Heart left ventricle (tissue), 16 donors: ENCODE measurements around the gene CRIP2. TPM values are rescaled to one million over a fixed set of nuclear protein-coding genes. Genes with fewer than 3 reads are reported as not detected.

Experiments used
- ATAC-seq, 4 donors: fragments of 200-7000 bp; cut with Tn5 transposase; one replicate each; pipeline ENCODE4 v1.9.1; 2020 to 2022; ENCODE audit warnings: moderate library complexity in 4 of 4, mild to moderate bottlenecking in 3 of 4, moderate number of reproducible peaks in 1 of 4
- DNase-seq, 5 donors: peaks; one replicate each; pipeline ENCODE4 v3.0.0-alpha.2; 2020
- H3K27ac ChIP-seq, 12 donors: fragments of 200-600 bp; sonication (generic) in 4 of 12; one replicate each; pipeline versions ENCODE4 v1.5.0 to v1.8.0; 2016 to 2022; ENCODE audit warnings: mild to moderate bottlenecking in 2 of 12
- H3K27me3 ChIP-seq, 9 donors: fragments of 200-600 bp; sonication (generic) in 2 of 9; one replicate each; pipeline versions ENCODE4 v1.5.1 to v1.8.0; 2016 to 2022; ENCODE audit warnings: mild to moderate bottlenecking in 3 of 9
- H3K36me3 ChIP-seq, 9 donors: fragments of 200-600 bp; sonication (generic) in 2 of 9; one replicate each; pipeline versions ENCODE4 v1.5.0 to v1.8.0; 2018 to 2022; ENCODE audit warnings: mild to moderate bottlenecking in 2 of 9
- H3K4me1 ChIP-seq, 12 donors: fragments of 200-600 bp; sonication (generic) in 4 of 12; one replicate each; pipeline versions ENCODE4 v1.5.0 to v1.8.0; 2016 to 2022; ENCODE audit warnings: mild to moderate bottlenecking in 3 of 12
- H3K4me3 ChIP-seq, 12 donors: fragments of 200-600 bp; sonication (generic) in 4 of 12; one replicate each; pipeline versions ENCODE4 v1.5.0 to v1.8.0; 2017 to 2022; ENCODE audit warnings: mild to moderate bottlenecking in 9 of 12, moderate library complexity in 4 of 12
- H3K9me3 ChIP-seq, 12 donors: fragments of 200-600 bp; sonication (generic) in 4 of 12; one replicate each; pipeline versions ENCODE4 v1.5.0 to v1.8.0; 2016 to 2022; ENCODE audit warnings: mild to moderate bottlenecking in 1 of 12
- CTCF ChIP-seq, 12 donors: fragments of 200-600 bp; sonication (generic) in 4 of 12; IDR thresholded peaks; one replicate each; pipeline versions ENCODE4 v1.5.0 to v1.8.0; 2018 to 2022; ENCODE audit warnings: antibody characterized with exemption in 12 of 12, mild to moderate bottlenecking in 5 of 12
- POLR2A ChIP-seq, 2 donors: fragments of 450-650 bp; IDR thresholded peaks; one replicate each; pipeline ENCODE4 v1.6.1; 2017; ENCODE audit warnings: antibody characterized with exemption in 2 of 2, mild to moderate bottlenecking in 2 of 2, moderate library complexity in 2 of 2
- WGBS, 4 donors: extraction: QIAGEN DNeasy Blood & Tissue Kit in 2 of 4; methylation state at CpG; one replicate each; pipeline versions ENCODE4 v1.1.5 to v1.1.7; 2013 to 2018; 5-methylcytosine and 5-hydroxymethylcytosine counted together
- intact Hi-C, 10 donors: fragments of 100-400 bp; cut with DNase I; formaldehyde crosslinking; loops; one replicate each; pipeline versions ENCODE4 v1.11.1 to v1.14.2; 2022
- polyA plus RNA-seq, 2 donors: library from polyadenylated mRNA; stranded (reverse); fragments of 200-250 nt; gene quantifications; one replicate each; pipeline ENCODE4 v1.2.3, GENCODE V29; 2013
- total RNA-seq, 9 donors: library from RNA; depleted of rRNA in 2 of 9; stranded (reverse); fragments of >200 nt in 2 of 9; fragmentation: NEBNext Ultra II Directional in 3 of 9; extraction: Animal tissue kit (Norgen Biotek cat#: 25700) in 3 of 9; gene quantifications; one replicate each; pipeline versions ENCODE4 v1.1.0 to v1.2.4, GENCODE V29; 2016 to 2023
- donor health status: ischemic (EF 13 %, LVEDD 7.1; RV severe dilation, severe dysfunction).
- donor health status: healthy with polysubstance abuse.
- donor health status: DM: no; HTN: yes; CAD: no.
- donor health status: DM: no; HTN: no; CAD: no.
- donor health status: ischemic (EF 25% LVEDD 6.9; RV normal size, moderate dysfunction).
- donor health status: ischemic (EF 25% LVEDD 5.7; RV mildly dilated, moderate dysfunction).
- donor health status: healthy.
- donor health status: DM: yes; HTN: yes; CAD: no.
- donor health status: ischemic (EF 35%, LVEDD 5.7; RV mildly dilated, moderate dysfunction).
- donor health status: nonischemic (EF 11% LVEDD 7.7; RV severe dilation, severe dysfunction).
- donor health status: DM: yes; HTN: yes; CAD: no.
- donor health status: PGD.
- donor health status: ischemic (EF 29% LVEDD 5.4; RV normal size, mild dysfunction).
- donor health status: nonischemic (EF 23%, LVEDD 6.1; RV moderate dilation, normal function).

The CRIP2 gene
- total and polyA plus RNA-seq, 11 donors, result 695 to 1,715 (median 851) TPM

GRCh38 chr14:105528586-105529318, 54.1 kb downstream of the CRIP2 start:
- peaks cover 0 to 28% (median 0%) of the 10 kb centered on the region in 9 donors for H3K27me3 ChIP-seq
- TF ChIP-seq POLR2A (IDR thresholded peaks at IDR 0.05) (no peak), CTCF (IDR thresholded peaks at IDR 0.05) (peak in 5 of 12 donors; percentile 17 to 45 (median 21))
- peak overlapping the region; percentile 45 to 77 (median 70) for H3K4me3 ChIP-seq
- H3K9me3 ChIP-seq, result no peaks in the 10 kb centered on the region
- DNase-seq (no peak), ATAC-seq (peak in 2 of 4 donors; percentile 0 to 3)
- intact Hi-C loops, result loop anchor here in 9 of 10 donors (2.0 to 10.0 kb wide), 10 partner anchors 36 to 434 kb away; partner anchors contain the start of gene TEDC1 (in 2 of the 9)
- peak overlapping the region in 3 of 12 donors; percentile 68 to 72 (median 72) for H3K27ac ChIP-seq
- WGBS, 4 donors, result 13 to 64% (median 33%) methylated on average over 11 to 89 of the region's 89 CpGs
- H3K36me3 ChIP-seq, result no peaks in the 10 kb centered on the region
- peaks cover 11 to 41% (median 27%) of the 10 kb centered on the region in 12 donors for H3K4me1 ChIP-seq

GRCh38 chr14:105529319-105529568, 54.6 kb downstream of the CRIP2 start:
- Histone ChIP-seq H3K4me3 (peak overlapping the region in 11 of 12 donors; percentile 45 to 77 (median 71)), H3K36me3 (no peaks in the 10 kb centered on the region), H3K9me3 (no peaks in the 10 kb centered on the region), H3K4me1 (peaks cover 11 to 41% (median 27%) of the 10 kb centered on the region in 12 donors), H3K27ac (peak overlapping the region in 1 of 12 donors; percentile 41), H3K27me3 (peaks cover 0 to 28% (median 0%) of the 10 kb centered on the region in 9 donors)
- intact Hi-C loops, result loop anchor here in 9 of 10 donors (2.0 to 10.0 kb wide), 10 partner anchors 37 to 434 kb away; partner anchors contain the start of gene TEDC1 (in 2 of the 9)
- 33 to 46% (median 43%) methylated on average over 5 to 24 of the region's 24 CpGs for WGBS, 4 donors
- DNase-seq (no peak), ATAC-seq (no peak)
- TF ChIP-seq CTCF (IDR thresholded peaks at IDR 0.05) (no peak), POLR2A (IDR thresholded peaks at IDR 0.05) (no peak)

Other genes starting within 250 kb of the CRIP2 start
- 10 to 100 TPM; 28.8 to 51.8 (median 34.8) TPM for gene BTBD6, start 226.3 kb upstream of the CRIP2 start, total RNA-seq
- gene BTBD6, start 226.3 kb upstream of the CRIP2 start, polyA plus RNA-seq, result 10 to 100 TPM; 40.7 to 56.3 TPM
- gene BRF1, start 173.8 kb upstream of the CRIP2 start, total RNA-seq, result 10 to 100 TPM; 13.3 to 25.3 (median 18.7) TPM
- gene BRF1, start 173.8 kb upstream of the CRIP2 start, polyA plus RNA-seq, result 10 to 100 TPM; 17.1 to 19.4 TPM
- gene PACS2, start 160.1 kb upstream of the CRIP2 start, total RNA-seq, result 10 to 100 TPM; 47.3 to 90.3 (median 60.8) TPM
- gene PACS2, start 160.1 kb upstream of the CRIP2 start, polyA plus RNA-seq, result 10 to 100 TPM; 50.7 to 78.7 TPM
- gene TEX22, start 76.3 kb upstream of the CRIP2 start, total RNA-seq, result 1 to 10 TPM in 1 of 9 donors, under 1 TPM in 6, not detected in 2; 0.14 to 1.8 (median 0.82) TPM
- under 1 TPM in 1 of 2 donors, not detected in 1; 0.06 TPM for gene TEX22, start 76.3 kb upstream of the CRIP2 start, polyA plus RNA-seq
- 100 to 1,000 TPM in 7 of 9 donors, 10 to 100 TPM in 2; 71.8 to 169 (median 109) TPM for gene MTA1, start 55.0 kb upstream of the CRIP2 start, total RNA-seq
- gene MTA1, start 55.0 kb upstream of the CRIP2 start, polyA plus RNA-seq, result 100 to 1,000 TPM; 103 to 191 TPM
- gene CRIP1, start 12.1 kb downstream of the CRIP2 start, total RNA-seq, result 100 to 1,000 TPM in 1 of 9 donors, 10 to 100 TPM in 8; 12.1 to 195 (median 56.9) TPM
- gene CRIP1, start 12.1 kb downstream of the CRIP2 start, polyA plus RNA-seq, result 100 to 1,000 TPM in 1 of 2 donors, 10 to 100 TPM in 1; 81.1 to 109 TPM
- 10 to 100 TPM in 1 of 9 donors, 1 to 10 TPM in 7, under 1 TPM in 1; 0.94 to 12.4 (median 3.2) TPM for gene TEDC1, start 16.4 kb downstream of the CRIP2 start, total RNA-seq
- gene TEDC1, start 16.4 kb downstream of the CRIP2 start, polyA plus RNA-seq, result 1 to 10 TPM; 4.8 to 6.7 TPM
- 1 to 10 TPM; 1.0 to 4.4 (median 2.0) TPM for gene TMEM121, start 51.8 kb downstream of the CRIP2 start, total RNA-seq
- gene TMEM121, start 51.8 kb downstream of the CRIP2 start, polyA plus RNA-seq, result 1 to 10 TPM; 1.1 to 1.5 TPM